ENCODE data around the gene HSPA2. TPM values are rescaled to one million over a fixed set of nuclear protein-coding genes. Genes with fewer than 3 reads are reported as not detected.
A peak's percentile ranks its signal among the peaks of the same experiment; 100 is the strongest.

Gene HSPA2
- total RNA-seq, 1 donor from 2014 or later, result 23.9 TPM

DNA sequence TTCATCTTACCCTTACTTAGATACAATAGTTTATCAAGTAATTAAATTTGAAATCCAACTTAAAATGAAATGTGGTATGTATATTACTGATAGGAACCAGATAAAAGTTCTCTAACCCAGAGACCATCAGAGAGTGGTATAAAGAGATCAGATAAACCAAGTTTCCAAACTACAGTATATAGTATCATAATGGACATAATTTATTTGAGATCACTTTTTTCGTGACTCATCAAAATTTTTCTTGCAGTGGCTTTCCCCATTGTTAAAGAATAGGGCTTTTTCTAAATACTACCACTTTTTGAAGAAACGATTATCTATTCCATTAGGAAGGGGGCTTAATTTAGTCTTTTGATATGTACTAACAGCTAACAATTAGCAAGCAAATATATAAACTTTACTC lies 15.2 kb upstream of the HSPA2 start:
- no peak overlapping the region for H3K4me3 ChIP-seq (ENCODE audit: low read depth, low read length)
- TF ChIP-seq, protein P1, sequence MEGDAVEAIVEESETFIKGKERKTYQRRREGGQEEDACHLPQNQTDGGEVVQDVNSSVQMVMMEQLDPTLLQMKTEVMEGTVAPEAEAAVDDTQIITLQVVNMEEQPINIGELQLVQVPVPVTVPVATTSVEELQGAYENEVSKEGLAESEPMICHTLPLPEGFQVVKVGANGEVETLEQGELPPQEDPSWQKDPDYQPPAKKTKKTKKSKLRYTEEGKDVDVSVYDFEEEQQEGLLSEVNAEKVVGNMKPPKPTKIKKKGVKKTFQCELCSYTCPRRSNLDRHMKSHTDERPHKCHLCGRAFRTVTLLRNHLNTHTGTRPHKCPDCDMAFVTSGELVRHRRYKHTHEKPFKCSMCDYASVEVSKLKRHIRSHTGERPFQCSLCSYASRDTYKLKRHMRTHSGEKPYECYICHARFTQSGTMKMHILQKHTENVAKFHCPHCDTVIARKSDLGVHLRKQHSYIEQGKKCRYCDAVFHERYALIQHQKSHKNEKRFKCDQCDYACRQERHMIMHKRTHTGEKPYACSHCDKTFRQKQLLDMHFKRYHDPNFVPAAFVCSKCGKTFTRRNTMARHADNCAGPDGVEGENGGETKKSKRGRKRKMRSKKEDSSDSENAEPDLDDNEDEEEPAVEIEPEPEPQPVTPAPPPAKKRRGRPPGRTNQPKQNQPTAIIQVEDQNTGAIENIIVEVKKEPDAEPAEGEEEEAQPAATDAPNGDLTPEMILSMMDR (conservative IDR thresholded peaks at IDR 0.05; ENCODE audit: low read depth, low read length), result no peak
- no peak for DNase-seq (ENCODE audit: low read depth)

DNA sequence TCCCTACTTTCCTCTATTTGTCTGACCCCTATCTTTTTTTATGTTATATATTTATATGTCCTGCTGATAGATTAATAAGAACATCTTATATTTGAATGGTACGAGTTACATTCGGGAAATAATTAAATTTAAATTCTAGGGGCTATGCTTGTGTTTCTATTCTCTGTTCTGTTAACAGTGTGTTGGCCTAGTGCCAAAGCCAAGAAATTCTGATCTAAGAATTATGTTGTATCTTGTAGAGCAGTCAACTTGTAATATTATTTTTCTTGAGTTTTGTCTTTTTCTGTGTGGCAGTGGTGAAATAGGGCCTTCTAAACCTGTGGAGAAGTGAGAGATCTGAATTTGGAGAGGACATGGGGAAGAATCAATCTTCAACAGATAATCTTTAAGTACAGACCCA lies 9.0 kb upstream of the HSPA2 start:
- TF ChIP-seq, protein P1 (conservative IDR thresholded peaks at IDR 0.05; ENCODE audit: low read depth, low read length), result no peak
- H3K4me3 ChIP-seq (ENCODE audit: low read depth, low read length), result no peak overlapping the region
- DNase-seq (ENCODE audit: low read depth), result no peak

DNA sequence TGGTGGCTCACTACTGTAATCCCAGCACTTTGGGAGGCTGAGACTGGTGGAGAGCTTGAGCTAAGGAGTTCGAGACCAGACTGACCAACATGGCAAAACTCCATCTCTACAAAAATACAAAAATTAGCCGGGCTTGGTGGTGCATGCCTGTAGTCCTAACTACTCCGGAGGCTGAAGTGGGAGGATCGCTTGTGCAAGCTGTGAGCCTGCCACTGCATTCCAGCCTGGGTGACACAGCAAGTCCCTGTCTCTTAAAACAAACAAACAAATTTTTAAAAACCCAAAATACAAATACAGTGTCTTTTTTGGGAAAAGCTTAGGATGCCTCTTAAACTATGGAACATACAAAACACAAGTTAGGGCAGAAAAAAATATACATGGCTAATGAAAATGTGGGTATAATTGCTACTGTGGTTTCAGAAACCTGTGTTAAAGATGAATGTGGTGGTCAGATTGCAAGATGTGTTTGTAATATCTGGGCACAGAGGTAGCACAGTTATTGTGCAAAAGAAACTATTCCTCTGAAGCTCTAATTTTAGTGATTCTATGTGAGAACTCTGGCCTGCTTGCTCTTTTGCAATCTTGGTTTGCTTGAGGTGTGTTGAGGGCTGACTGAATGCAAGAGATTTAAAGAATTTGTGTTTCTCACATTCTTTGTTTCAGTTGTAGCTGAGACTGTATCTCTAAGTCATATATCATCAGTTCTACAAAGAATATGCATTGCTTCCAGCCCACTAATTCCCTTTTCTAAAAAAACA lies 3.9 kb upstream of the HSPA2 start:
- DNase-seq (ENCODE audit: low read depth), result no peak
- TF ChIP-seq, protein P1 (conservative IDR thresholded peaks at IDR 0.05; ENCODE audit: low read depth, low read length), result no peak
- H3K4me3 ChIP-seq (ENCODE audit: low read depth, low read length), result no peak overlapping the region

DNA sequence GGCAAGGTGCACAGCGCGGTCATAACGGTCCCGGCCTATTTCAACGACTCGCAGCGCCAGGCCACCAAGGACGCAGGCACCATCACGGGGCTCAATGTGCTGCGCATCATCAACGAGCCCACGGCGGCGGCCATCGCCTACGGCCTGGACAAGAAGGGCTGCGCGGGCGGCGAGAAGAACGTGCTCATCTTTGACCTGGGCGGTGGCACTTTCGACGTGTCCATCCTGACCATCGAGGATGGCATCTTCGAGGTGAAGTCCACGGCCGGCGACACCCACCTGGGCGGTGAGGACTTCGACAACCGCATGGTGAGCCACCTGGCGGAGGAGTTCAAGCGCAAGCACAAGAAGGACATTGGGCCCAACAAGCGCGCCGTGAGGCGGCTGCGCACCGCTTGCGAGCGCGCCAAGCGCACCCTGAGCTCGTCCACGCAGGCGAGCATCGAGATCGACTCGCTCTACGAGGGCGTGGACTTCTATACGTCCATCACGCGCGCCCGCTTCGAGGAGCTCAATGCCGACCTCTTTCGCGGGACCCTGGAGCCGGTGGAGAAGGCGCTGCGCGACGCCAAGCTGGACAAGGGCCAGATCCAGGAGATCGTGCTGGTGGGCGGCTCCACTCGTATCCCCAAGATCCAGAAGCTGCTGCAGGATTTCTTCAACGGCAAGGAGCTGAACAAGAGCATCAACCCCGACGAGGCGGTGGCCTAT lies 875 bp downstream of the HSPA2 start:
- TF ChIP-seq, protein P1 (conservative IDR thresholded peaks at IDR 0.05; ENCODE audit: low read depth, low read length), result no peak
- no peak for DNase-seq (ENCODE audit: low read depth)
- H3K4me3 ChIP-seq (ENCODE audit: low read depth, low read length), result peak overlapping the region; percentile 52

DNA sequence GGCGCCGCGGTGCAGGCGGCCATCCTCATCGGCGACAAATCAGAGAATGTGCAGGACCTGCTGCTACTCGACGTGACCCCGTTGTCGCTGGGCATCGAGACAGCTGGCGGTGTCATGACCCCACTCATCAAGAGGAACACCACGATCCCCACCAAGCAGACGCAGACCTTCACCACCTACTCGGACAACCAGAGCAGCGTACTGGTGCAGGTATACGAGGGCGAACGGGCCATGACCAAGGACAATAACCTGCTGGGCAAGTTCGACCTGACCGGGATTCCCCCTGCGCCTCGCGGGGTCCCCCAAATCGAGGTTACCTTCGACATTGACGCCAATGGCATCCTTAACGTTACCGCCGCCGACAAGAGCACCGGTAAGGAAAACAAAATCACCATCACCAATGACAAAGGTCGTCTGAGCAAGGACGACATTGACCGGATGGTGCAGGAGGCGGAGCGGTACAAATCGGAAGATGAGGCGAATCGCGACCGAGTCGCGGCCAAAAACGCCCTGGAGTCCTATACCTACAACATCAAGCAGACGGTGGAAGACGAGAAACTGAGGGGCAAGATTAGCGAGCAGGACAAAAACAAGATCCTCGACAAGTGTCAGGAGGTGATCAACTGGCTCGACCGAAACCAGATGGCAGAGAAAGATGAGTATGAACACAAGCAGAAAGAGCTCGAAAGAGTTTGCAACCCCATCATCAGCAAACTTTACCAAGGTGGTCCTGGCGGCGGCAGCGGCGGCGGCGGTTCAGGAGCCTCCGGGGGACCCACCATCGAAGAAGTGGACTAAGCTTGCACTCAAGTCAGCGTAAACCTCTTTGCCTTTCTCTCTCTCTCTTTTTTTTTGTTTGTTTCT lies 1.7 kb downstream of the HSPA2 start:
- H3K4me3 ChIP-seq (ENCODE audit: low read depth, low read length), result peak overlapping the region; percentile 52
- TF ChIP-seq, protein P1 (conservative IDR thresholded peaks at IDR 0.05; ENCODE audit: low read depth, low read length), result no peak
- no peak for DNase-seq (ENCODE audit: low read depth)

DNA sequence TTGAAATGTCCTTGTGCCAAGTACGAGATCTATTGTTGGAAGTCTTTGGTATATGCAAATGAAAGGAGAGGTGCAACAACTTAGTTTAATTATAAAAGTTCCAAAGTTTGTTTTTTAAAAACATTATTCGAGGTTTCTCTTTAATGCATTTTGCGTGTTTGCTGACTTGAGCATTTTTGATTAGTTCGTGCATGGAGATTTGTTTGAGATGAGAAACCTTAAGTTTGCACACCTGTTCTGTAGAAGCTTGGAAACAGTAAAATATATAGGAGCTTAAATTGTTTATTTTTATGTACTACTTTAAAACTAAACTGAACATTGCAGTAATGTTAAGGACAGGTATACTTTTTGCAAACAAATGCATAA lies 2.3 kb downstream of the HSPA2 start:
- DNase-seq (ENCODE audit: low read depth), result no peak
- peak overlapping the region; percentile 52 for H3K4me3 ChIP-seq (ENCODE audit: low read depth, low read length)
- TF ChIP-seq, protein P1 (conservative IDR thresholded peaks at IDR 0.05; ENCODE audit: low read depth, low read length), result no peak

Data from epithelial cell of proximal tubule (primary cell).